Activated CD4-positive, CD25-positive, alpha-beta regulatory T cell treated with anti-CD3 and anti-CD28 coated beads, Interleukin-2, amount 50 U/mL, for 16 hours (primary cell): Measurements from ENCODE around the gene RBPJL.

Experiments
- DNase-seq: peaks from one replicate; pipeline ENCODE4 v3.0.0-alpha.2; 2020; ENCODE audit warnings: low read depth, low spot score

Gene RBPJL

GRCh38 chr20:45359406-45360148, 52.9 kb downstream of the RBPJL start:
- DNase-seq = no peak

DNA sequence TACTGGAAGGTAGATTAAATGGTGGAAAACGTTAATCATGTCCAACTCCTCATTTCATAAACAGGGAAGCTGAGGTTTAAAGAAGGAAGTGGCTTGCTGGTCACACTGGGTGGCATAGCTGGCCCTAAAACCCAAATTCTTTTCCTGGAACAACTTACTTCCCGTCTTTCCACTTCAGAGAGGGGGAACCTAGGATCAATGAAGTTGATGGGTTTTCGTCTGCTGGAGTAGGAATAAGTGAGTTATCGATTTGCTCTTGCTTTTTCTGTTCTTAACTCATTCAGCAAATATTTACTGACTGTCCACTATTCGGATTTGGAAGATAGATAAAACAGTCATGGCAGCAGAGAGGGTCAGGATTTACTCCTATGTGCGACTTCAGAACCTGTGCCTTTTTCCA, 55.2 kb downstream of the RBPJL start:
- no peak for DNase-seq

DNA sequence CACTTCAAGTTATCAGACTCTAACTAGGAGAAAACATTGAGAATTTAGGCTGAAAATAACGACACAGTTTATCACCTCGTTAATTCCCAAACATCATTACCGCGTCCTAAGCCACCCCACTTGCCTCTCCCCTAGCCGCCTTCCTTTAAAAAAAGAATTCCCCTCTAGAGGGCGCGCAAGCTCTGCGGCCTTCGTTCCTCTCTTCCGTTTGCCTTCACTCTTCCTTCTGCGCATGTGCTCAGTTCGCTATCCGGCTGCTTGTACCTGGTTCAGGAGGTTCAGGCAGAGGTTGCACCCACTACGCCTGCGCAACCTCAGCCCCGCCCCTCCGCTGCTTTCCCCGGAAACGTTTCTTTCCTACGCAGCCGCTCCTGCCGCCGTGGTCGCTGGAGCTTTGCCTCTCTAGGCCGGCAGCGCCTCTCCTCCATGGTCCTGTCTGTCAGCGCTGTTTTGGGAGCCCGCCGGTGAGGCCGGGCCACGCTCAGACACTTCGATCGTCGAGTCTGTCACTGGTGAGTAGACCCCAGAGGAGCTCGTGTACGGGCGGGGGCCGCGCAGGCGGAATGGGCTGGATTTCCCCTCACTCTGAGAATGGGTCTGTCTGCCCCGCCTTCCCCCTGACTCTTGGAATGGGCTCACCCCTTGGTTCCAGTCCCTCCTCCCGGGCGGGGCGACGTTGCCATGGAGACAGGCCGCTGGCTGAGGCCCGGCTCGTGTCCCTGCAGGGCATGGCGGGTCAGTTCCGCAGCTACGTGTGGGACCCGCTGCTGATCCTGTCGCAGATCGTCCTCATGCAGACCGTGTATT, 56.4 kb downstream of the RBPJL start, which contains the start of gene SYS1:
SYS1 (plus strand) TSS at position 353 of the 807 bp plus-strand sequence; CDS start at position 729, 376 bp downstream.
- DNase-seq = peak; percentile 98

DNA sequence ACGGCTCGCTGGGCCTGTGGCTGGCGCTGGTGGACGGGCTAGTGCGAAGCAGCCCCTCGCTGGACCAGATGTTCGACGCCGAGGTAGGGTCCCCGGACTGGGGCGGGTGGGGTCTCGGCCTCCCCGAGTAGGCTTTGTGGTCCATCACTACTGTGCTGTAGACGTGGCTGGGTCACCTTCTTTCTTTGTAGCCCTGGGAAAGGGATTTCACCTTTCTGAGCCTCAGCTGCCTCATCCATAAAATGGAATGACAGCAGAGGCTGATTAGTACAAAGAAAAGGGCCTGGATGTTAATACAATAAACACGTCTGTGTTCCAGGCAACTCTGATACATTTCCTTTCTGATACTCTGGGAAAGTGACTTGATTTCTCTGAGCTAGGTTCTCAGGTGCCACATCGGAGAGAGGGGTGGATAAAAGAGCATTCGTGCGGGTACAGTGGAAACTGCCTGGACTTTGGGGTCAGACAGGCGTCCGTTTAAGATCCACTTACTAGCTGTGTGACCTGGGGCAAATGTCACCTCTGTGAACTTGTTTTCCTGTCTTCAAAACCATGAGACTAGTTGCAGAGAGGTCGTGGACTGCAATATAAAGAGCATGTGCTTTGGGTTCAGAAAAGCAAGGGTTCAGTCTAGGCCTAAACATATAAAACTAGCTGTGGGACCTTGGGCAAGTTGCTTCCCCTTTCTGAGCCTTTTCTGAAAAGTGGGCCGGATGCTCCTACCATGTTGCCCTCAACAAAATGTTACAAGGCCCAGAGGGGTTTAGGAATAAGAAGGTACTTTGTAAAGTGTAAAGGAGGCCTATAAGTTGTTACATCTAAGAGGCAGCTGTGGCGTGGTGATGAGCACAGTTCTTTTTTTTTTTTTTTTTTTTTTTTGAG, 57.2 kb downstream of the RBPJL start:
- no peak for DNase-seq

- DNase-seq = no peak
Observed at GRCh38 chr20:45365444-45365970, 58.9 kb downstream of the RBPJL start.

GRCh38 chr20:45366192-45366591, 59.6 kb downstream of the RBPJL start:
- no peak for DNase-seq

- no peak for DNase-seq
Observed at GRCh38 chr20:45366631-45367030, 60.0 kb downstream of the RBPJL start.

DNA sequence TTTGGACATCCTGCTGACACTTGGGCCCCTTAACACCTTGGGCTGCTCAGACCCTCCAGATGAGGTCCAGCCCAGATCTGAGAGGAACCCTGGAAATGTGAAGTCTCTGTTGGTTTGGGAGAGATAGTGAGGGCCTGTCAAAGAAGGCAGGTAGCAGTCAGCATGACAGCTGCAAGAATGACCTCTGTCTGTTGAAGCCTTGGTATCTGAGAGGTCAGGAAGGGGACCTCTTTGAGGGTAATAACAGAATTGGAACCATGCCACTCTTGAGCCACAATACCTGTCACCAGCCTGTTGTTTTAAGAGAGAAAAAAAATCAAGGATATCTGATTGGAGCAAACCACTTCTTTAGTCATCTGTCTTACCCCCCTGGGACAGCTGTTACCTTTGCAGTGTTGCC, 60.5 kb downstream of the RBPJL start:
- DNase-seq = no peak
